ENCODE data around the gene RAD18.

RAD18 gene

GRCh38 chr3:8891303-8891702 is 72.0 kb downstream of the RAD18 start:
- no peak for DNase-seq

GRCh38 chr3:8888301-8888915 is 74.9 kb downstream of the RAD18 start:
- DNase-seq, result no peak

GRCh38 chr3:8887435-8888300 is 75.6 kb downstream of the RAD18 start:
- DNase-seq, result no peak

GRCh38 chr3:8886546-8886945 is 76.7 kb downstream of the RAD18 start:
- no peak for DNase-seq

- peak; percentile 85 for DNase-seq
Observed at GRCh38 chr3:8885536-8886316, 77.5 kb downstream of the RAD18 start.

GRCh38 chr3:8884630-8885290 is 78.5 kb downstream of the RAD18 start:
- DNase-seq, result no peak

GRCh38 chr3:8882642-8883041 is 80.6 kb downstream of the RAD18 start:
- no peak for DNase-seq

- DNase-seq, result no peak
Observed at GRCh38 chr3:8882171-8882593, 81.1 kb downstream of the RAD18 start.

GRCh38 chr3:8879347-8879944 is 83.8 kb downstream of the RAD18 start:
- no peak for DNase-seq

- no peak for DNase-seq
Observed at GRCh38 chr3:8875836-8876235, 87.4 kb downstream of the RAD18 start.

- no peak for DNase-seq
Observed at GRCh38 chr3:8873740-8874139, 89.5 kb downstream of the RAD18 start.

GRCh38 chr3:8872261-8872660 is 91.0 kb downstream of the RAD18 start:
- no peak for DNase-seq

GRCh38 chr3:8871306-8871705 is 92.0 kb downstream of the RAD18 start:
- no peak for DNase-seq

GRCh38 chr3:8870134-8870533 is 93.1 kb downstream of the RAD18 start:
- no peak for DNase-seq

- no peak for DNase-seq
Observed at GRCh38 chr3:8869613-8870012, 93.7 kb downstream of the RAD18 start.

- no peak for DNase-seq
Observed at GRCh38 chr3:8868996-8869395, 94.3 kb downstream of the RAD18 start.

GRCh38 chr3:8867646-8868045 is 95.6 kb downstream of the RAD18 start:
- DNase-seq, result no peak

- DNase-seq, result no peak
Observed at GRCh38 chr3:8865697-8866096, 97.6 kb downstream of the RAD18 start.

- no peak for DNase-seq
Observed at GRCh38 chr3:8864402-8865350, 98.6 kb downstream of the RAD18 start.

GRCh38 chr3:8863891-8864290 is 99.4 kb downstream of the RAD18 start:
- DNase-seq, result no peak

- DNase-seq, result peak; percentile 71
Observed at GRCh38 chr3:8857720-8858367, 105.4 kb downstream of the RAD18 start.

Data from OCI-M1 (cell line).